HG03060 (cell line): ENCODE data around the gene MELTF.

Experiments
- ATAC-seq: cut with Tn5 transposase; IDR thresholded peaks from one replicate; pipeline ENCODE4 v1.9.1; 2021; ENCODE audit warnings: low read depth, moderate number of reproducible peaks; ENCODE audit not compliant: unreplicated experiment

Gene MELTF

GRCh38 chr3:197027151-197027895, 2.3 kb downstream of the MELTF start:
- no peak for ATAC-seq

- ATAC-seq = no peak
Measured at GRCh38 chr3:197026481-197026866, 3.1 kb downstream of the MELTF start.

GRCh38 chr3:197025736-197026480, 3.7 kb downstream of the MELTF start:
- ATAC-seq = no peak

- ATAC-seq = no peak
Measured at GRCh38 chr3:197024881-197025735, 4.5 kb downstream of the MELTF start.

- ATAC-seq = no peak
Measured at GRCh38 chr3:197023998-197024651, 5.5 kb downstream of the MELTF start.

- no peak for ATAC-seq
Measured at GRCh38 chr3:197023241-197023997, 6.2 kb downstream of the MELTF start.

GRCh38 chr3:197022405-197023231, 7.0 kb downstream of the MELTF start:
- no peak for ATAC-seq

GRCh38 chr3:197021729-197022404, 7.8 kb downstream of the MELTF start:
- ATAC-seq = no peak

GRCh38 chr3:197021231-197021630, 8.4 kb downstream of the MELTF start:
- no peak for ATAC-seq

- no peak for ATAC-seq
Measured at GRCh38 chr3:197019535-197019934, 10.1 kb downstream of the MELTF start.

GRCh38 chr3:197019021-197019420, 10.6 kb downstream of the MELTF start:
- ATAC-seq = no peak

GRCh38 chr3:197017003-197017402, 12.6 kb downstream of the MELTF start:
- ATAC-seq = no peak

- no peak for ATAC-seq
Measured at GRCh38 chr3:197015790-197016736, 13.6 kb downstream of the MELTF start.

GRCh38 chr3:197014942-197015575, 14.6 kb downstream of the MELTF start:
- no peak for ATAC-seq

- ATAC-seq = no peak
Measured at GRCh38 chr3:197014024-197014423, 15.6 kb downstream of the MELTF start.

- ATAC-seq = no peak
Measured at GRCh38 chr3:197012540-197012883, 17.1 kb downstream of the MELTF start.
